ENCODE data around the gene DENND1A.
A peak's percentile ranks its signal among the peaks of the same experiment; 100 is the strongest.
"Not testable (repeated sequence)": the region's sequence is repeated elsewhere in the genome, so short reads cannot be mapped to it uniquely, and the experiment has no call there.

Gene DENND1A

GRCh38 chr9:123445981-123446610 lies 483.8 kb downstream of the DENND1A start:
- no peak for DNase-seq

GRCh38 chr9:123445116-123445515 lies 484.8 kb downstream of the DENND1A start:
- no peak for DNase-seq

GRCh38 chr9:123441769-123442168 lies 488.2 kb downstream of the DENND1A start:
- no peak for DNase-seq

GRCh38 chr9:123440256-123440655 lies 489.7 kb downstream of the DENND1A start:
- no peak for DNase-seq

- no peak for DNase-seq
Observed at GRCh38 chr9:123438821-123439220, 491.1 kb downstream of the DENND1A start.

- DNase-seq = peak; percentile 30
Observed at GRCh38 chr9:123438321-123438720, 491.6 kb downstream of the DENND1A start.

- DNase-seq = no peak
Observed at GRCh38 chr9:123437201-123437600, 492.7 kb downstream of the DENND1A start.

- DNase-seq = no peak
Observed at GRCh38 chr9:123435471-123435870, 494.5 kb downstream of the DENND1A start.

GRCh38 chr9:123434619-123435240 lies 495.2 kb downstream of the DENND1A start:
- DNase-seq = no peak

GRCh38 chr9:123432331-123433236 lies 497.3 kb downstream of the DENND1A start:
- no peak for DNase-seq

GRCh38 chr9:123431581-123431980 lies 498.3 kb downstream of the DENND1A start:
- DNase-seq = no peak

GRCh38 chr9:123428450-123428849 lies 501.5 kb downstream of the DENND1A start:
- DNase-seq = not testable (repeated sequence)

- DNase-seq = no peak
Observed at GRCh38 chr9:123426406-123426805, 503.5 kb downstream of the DENND1A start.

GRCh38 chr9:123425836-123426365 lies 504.0 kb downstream of the DENND1A start:
- no peak for DNase-seq

GRCh38 chr9:123425261-123425821 lies 504.6 kb downstream of the DENND1A start:
- no peak for DNase-seq

GRCh38 chr9:123424552-123425225 lies 505.2 kb downstream of the DENND1A start:
- DNase-seq = no peak

GRCh38 chr9:123424131-123424530 lies 505.8 kb downstream of the DENND1A start:
- DNase-seq = no peak

- no peak for DNase-seq
Observed at GRCh38 chr9:123423311-123423640, 506.6 kb downstream of the DENND1A start.

GRCh38 chr9:123422635-123423310 lies 507.2 kb downstream of the DENND1A start:
- DNase-seq = no peak

GRCh38 chr9:123421801-123422455 lies 508.0 kb downstream of the DENND1A start:
- DNase-seq = no peak

GRCh38 chr9:123421186-123421585 lies 508.7 kb downstream of the DENND1A start:
- DNase-seq = no peak

Measured in DMS79 (cell line).